A549 treated with ZK216348 at 1 μM for 4 hours (cell line): ENCODE measurements around the gene MTM1. TPM values are rescaled to one million over a fixed set of nuclear protein-coding genes. Genes with fewer than 3 reads are reported as not detected.

Experiments
- total RNA-seq: library from RNA; stranded (reverse); fragments of 200-300 nt; extraction: Qiagen RNA extraction; gene quantifications from 5 replicates; pipeline ENCODE4 v1.2.3, GENCODE V29; 2022; ENCODE audit warnings: low read depth

The MTM1 gene
- 4.2 to 9.1 TPM (median 6.4 TPM) in 5 replicates for total RNA-seq

DNA sequence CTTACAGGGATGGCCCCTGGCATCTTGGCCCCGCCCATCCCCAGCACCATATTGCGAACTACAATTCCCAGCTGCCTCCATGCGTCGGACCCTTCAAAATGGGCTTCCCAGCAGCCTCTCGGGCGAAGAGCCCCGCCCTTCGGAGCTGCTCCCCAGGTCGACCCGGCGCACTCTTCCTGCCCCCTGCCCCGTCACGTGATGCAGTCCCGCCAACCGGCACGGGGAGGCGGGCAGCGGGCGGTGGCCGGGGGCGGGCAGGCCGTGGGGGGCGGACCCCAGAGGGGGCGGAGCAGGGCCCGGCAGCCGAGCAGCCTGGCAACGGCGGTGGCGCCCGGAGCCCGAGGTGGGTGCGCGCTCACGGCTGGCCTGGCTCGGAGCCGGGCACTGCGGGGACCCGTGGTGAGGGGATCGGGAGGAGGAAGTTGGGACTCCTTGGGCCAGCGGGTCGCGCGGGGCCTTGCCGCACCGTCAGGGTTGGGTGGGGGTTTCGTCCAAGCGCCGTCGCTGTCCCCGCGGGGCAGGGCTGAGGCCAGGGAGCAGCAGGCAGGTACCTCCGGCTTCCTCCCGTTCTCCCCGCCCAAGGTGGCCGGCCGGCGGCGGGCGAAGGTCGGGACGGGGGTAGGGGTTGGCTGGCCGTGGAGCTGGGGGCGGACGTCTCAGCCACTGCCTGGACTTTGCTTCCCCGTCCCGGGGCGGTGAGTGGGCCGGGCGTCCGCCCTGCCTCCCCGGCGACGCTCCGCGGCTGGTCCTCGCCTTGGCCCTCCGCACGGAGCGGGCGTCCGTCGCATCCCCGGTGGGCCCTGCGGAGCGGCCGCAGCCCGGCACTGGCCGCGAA, at the start of gene MTM1:
Gene MTM1 (plus strand): TSS at position 302 of the 835 bp plus-strand sequence. CDS start 23,994 bp downstream, outside the sequence.

GRCh38 chrX:150692831-150693724, 124.7 kb downstream of the MTM1 start, which contains the start of gene MTMR1:
Gene MTMR1, plus strand, starts transcription at chrX:150693396. Its CDS starts 135 bp downstream, at chrX:150693531.

Other genes with a start within 250 kb of the MTM1 start
- gene MAMLD1, start 205.3 kb upstream of the MTM1 start, total RNA-seq: 6.3 to 7.9 TPM (median 7.0 TPM) in 5 replicates
- 12.1 to 18.5 TPM (median 15.4 TPM) in 5 replicates for gene MTMR1, start 124.8 kb downstream of the MTM1 start, total RNA-seq